DMS114 treated with DMSO at 0.1 percent for 48 hours (cell line): ENCODE results near the gene MADD.

Source experiments
- DNase-seq: peaks from one replicate; lab custom pipeline; 2025; ENCODE audit not compliant: unreplicated experiment; lab: John Stamatoyannopoulos, UW

The MADD gene

DNA sequence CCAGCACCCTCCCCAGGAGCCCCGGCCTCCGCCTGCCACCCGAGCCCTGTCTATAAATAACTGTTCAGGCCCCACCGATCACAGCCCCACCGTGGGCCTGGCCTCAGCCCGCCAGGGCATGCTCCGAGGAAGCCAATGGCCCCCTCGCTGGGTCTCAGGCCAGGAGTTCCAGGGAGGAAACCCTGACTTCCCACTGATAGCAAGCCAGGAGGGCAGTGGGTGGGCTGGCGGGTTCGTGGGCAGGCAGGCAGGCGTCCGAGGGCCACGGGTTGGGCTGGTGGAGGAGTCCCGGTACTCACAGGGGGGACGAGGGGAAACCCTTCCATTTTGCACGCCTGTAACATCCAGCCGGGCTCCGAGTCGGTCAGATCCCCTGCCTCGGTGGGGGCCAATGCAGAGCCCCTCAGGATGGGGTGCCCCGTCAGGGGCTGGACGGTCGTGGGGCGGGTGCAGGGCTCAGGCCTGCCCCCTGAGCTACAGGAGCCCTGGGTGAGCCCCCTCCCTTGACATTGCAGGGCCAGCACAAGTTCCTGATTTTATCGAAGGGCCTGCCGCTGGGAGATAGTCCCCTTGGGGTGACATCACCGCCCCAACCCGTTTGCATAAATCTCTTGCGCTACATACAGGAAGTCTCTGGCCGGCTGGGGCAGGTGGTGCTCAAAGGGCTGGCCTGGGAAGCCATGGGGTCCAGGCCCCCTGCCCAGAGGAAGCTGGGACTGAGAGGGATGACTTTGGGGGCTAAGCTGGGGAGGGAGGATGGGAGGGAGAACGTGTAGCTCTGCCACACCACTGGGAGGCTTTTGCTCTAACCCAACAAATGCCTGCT is 108.3 kb downstream of the MADD start, which contains the start of gene SPI1:
SPI1 (minus strand) TSS at position 538 of the 826 bp plus-strand sequence; CDS start at position 344, 194 bp downstream.
- no peak for DNase-seq

DNA sequence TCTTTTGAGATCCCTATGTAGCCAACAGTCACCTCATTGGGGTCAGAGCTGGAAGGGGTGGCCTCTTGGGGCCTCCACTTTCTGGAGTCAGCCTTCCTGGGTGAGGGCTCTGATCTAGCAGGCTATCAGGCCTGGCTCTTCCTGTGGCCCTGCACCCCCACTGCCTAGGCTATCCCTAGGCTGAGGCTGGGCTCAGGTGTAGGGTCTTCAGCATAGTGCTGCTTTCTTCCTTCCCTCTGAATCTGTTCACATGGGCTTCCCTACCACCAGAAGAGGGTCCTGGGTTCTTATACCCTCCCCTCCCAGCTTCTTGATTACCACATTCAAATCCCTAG is 108.9 kb downstream of the MADD start:
- DNase-seq, result no peak

DNA sequence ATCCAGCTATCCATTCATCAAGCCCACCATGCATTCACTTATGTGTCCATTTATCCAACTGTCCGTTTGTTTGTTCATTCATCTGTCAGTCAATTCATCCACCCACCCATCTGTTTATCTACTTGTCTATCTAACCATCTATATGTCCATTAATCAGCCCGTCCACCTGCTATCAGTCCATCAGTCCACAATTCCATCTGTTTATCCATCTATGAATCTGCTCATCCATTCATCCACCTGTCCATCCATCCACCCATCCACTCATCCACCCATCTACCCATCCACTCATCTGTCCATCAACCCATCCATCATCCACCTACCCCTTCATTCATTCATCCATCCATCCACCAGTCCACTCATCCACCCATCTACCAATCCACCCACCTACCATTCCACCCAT is 109.4 kb downstream of the MADD start:
- DNase-seq, result no peak
